Endothelial cell of umbilical vein (primary cell): ENCODE measurements around the gene ARHGAP29. TPM values are rescaled to one million over a fixed set of nuclear protein-coding genes. Genes with fewer than 3 reads are reported as not detected.

Source experiments
- BruUV-seq: library from RNA; stranded (reverse); fragments of 400-500 nt; replicated peaks from 2 replicates; lab custom pipeline; 2021; lab: Mats Ljungman, UMichigan
- CTCF ChIA-PET: fragments of 300-600, 350-600 bp; sonication (Branson Sonifier 250); formaldehyde crosslinking; loops from one replicate; lab custom pipeline; 2021; ENCODE audit warnings: antibody characterized with exemption, inconsistent platforms; lab: Charles Lee
- POLR2A ChIA-PET: fragments of 300-600, 350-600 bp; sonication (Branson Sonifier 250); formaldehyde crosslinking; loops from one replicate; lab custom pipeline; 2021; ENCODE audit warnings: antibody characterized with exemption, inconsistent platforms; lab: Charles Lee
- DNase-seq: peaks from one replicate; pipeline ENCODE4 v3.0.0-alpha.2; 2011; ENCODE audit warnings: low read depth, low spot score
- FAIRE-seq: peaks from 2 replicates; lab custom pipeline; 2011; peaks lifted over from hg19 to GRCh38; lab: Jason Lieb, UNC
- H2AFZ ChIP-seq: 2 replicates; pipeline ENCODE4 v1.6.0; 2012; ENCODE audit warnings: low read depth, low read length, control low read depth, inconsistent platforms
- H3K27ac ChIP-seq: 2 replicates; pipeline ENCODE4 v1.5.1; 2011; ENCODE audit warnings: low read depth, mild to moderate bottlenecking, control low read depth, low read length, moderate library complexity; ENCODE audit not compliant: insufficient read depth
- H3K27me3 ChIP-seq, 2 experiments: 2 replicates each; pipeline versions ENCODE4 v1.6.0 to v1.6.1; 2011; ENCODE audit warnings: low read length in 2 of 2, mixed read lengths in 1 of 2; ENCODE audit not compliant: control insufficient read depth in 2 of 2, insufficient read depth in 2 of 2
- H3K36me3 ChIP-seq, 2 experiments: 2 replicates in 1 of 2; 3 replicates in 1 of 2; pipeline ENCODE4 v1.5.1; 2011; ENCODE audit warnings: low read length in 2 of 2, mild to moderate bottlenecking in 1 of 2, moderate library complexity in 1 of 2; ENCODE audit not compliant: control insufficient read depth in 2 of 2, insufficient read depth in 2 of 2; ENCODE audit errors: extremely low read depth in 1 of 2
- H3K4me1 ChIP-seq: 3 replicates; pipeline ENCODE4 v1.5.1; 2011; ENCODE audit warnings: mild to moderate bottlenecking, low read length; ENCODE audit not compliant: control insufficient read depth, insufficient read depth; ENCODE audit errors: extremely low read depth
- H3K4me2 ChIP-seq: 2 replicates; pipeline ENCODE4 v1.6.1; 2011; ENCODE audit warnings: low read length, control low read depth, mixed read lengths; ENCODE audit not compliant: insufficient read depth
- H3K4me3 ChIP-seq, 3 experiments: fragments of 200-600 bp in 1 of 3; sonication (generic), shearing (Covaris generic) in 1 of 3; replicated peaks in 1 of 3; 2 replicates each; pipeline ENCODE4 v1.5.1; 2011 to 2016; ENCODE audit warnings: control low read depth in 3 of 3, low read length in 3 of 3, mild to moderate bottlenecking in 2 of 3, inconsistent platforms in 1 of 3, low read depth in 1 of 3, moderate library complexity in 1 of 3; ENCODE audit not compliant: insufficient read depth in 1 of 3
- H3K79me2 ChIP-seq: 2 replicates; pipeline ENCODE4 v1.6.0; 2012; ENCODE audit warnings: low read length, inconsistent platforms; ENCODE audit not compliant: control insufficient read depth, insufficient read depth
- H3K9ac ChIP-seq: replicated peaks from 2 replicates; pipeline ENCODE3; 2011; ENCODE audit warnings: low read length, control low read depth; ENCODE audit not compliant: insufficient read depth; ENCODE audit errors: extremely low read depth
- H3K9me1 ChIP-seq: replicated peaks from 3 replicates; pipeline ENCODE4 v1.6.0; 2011; ENCODE audit warnings: mild to moderate bottlenecking, low read length; ENCODE audit not compliant: control insufficient read depth, insufficient read depth; ENCODE audit errors: extremely low read depth
- H3K9me3 ChIP-seq: replicated peaks from 2 replicates; pipeline ENCODE4 v1.5.1; 2012; ENCODE audit warnings: low read length, inconsistent platforms; ENCODE audit not compliant: control insufficient read depth, insufficient read depth
- H4K20me1 ChIP-seq: replicated peaks from 2 replicates; pipeline ENCODE3; 2011; ENCODE audit warnings: mild to moderate bottlenecking, low read length; ENCODE audit not compliant: control insufficient read depth, insufficient read depth; ENCODE audit errors: extremely low read depth
- CTCF ChIP-seq, 2 donors: IDR thresholded peaks; 1 replicate in 1 of 2; 2 replicates in 1 of 2; pipeline ENCODE4 v1.5.1; 2011; ENCODE audit warnings: low read length in 2 of 2, mild to moderate bottlenecking in 2 of 2, moderate library complexity in 2 of 2, control low read depth in 1 of 2, inconsistent platforms in 1 of 2, low read depth in 1 of 2; ENCODE audit not compliant: insufficient read depth in 1 of 2; ENCODE audit errors: extremely low read depth in 1 of 2
- EZH2 ChIP-seq: IDR thresholded peaks from 2 replicates; pipeline ENCODE4 v1.6.1; 2012; ENCODE audit warnings: borderline replicate concordance, low read depth, mild to moderate bottlenecking, moderate library complexity, low read length, inconsistent platforms; ENCODE audit not compliant: severe bottlenecking
- FOS ChIP-seq: IDR thresholded peaks from 2 replicates; pipeline ENCODE4 v1.6.1; 2011; ENCODE audit warnings: mild to moderate bottlenecking, low read length, moderate library complexity, borderline replicate concordance; ENCODE audit not compliant: insufficient read depth
- GATA2 ChIP-seq: IDR thresholded peaks from 2 replicates; pipeline ENCODE4 v1.7.0; 2011; ENCODE audit warnings: low read depth, mild to moderate bottlenecking, moderate library complexity, mixed read lengths, low read length; ENCODE audit not compliant: insufficient read length, insufficient read depth
- JUN ChIP-seq: IDR thresholded peaks from 2 replicates; pipeline ENCODE4 v1.6.1; 2011; ENCODE audit warnings: borderline replicate concordance, low read depth; ENCODE audit not compliant: insufficient read length, insufficient read depth
- MAX ChIP-seq: IDR thresholded peaks from 2 replicates; pipeline ENCODE4 v1.6.1; 2011; ENCODE audit not compliant: insufficient read depth, insufficient read length
- MYC ChIP-seq: IDR thresholded peaks from one replicate; pipeline ENCODE4 v1.6.1; 2011; ENCODE audit warnings: mild to moderate bottlenecking, low read depth, low read length
- POLR2A ChIP-seq: IDR thresholded peaks from 2 replicates; pipeline ENCODE4 v1.6.1; 2012; ENCODE audit warnings: low read depth, mild to moderate bottlenecking, control low read depth, low read length
- POLR2AphosphoS5 ChIP-seq: IDR thresholded peaks from 2 replicates; pipeline ENCODE4 v1.6.1; 2012; ENCODE audit warnings: low read depth, mild to moderate bottlenecking, control low read depth, low read length, moderate library complexity; ENCODE audit not compliant: insufficient read depth
- dilution Hi-C: fragments of 300-500 bp; cut with MboI; formaldehyde crosslinking; loops from one replicate; pipeline ENCODE4 v1.15.0; 2019; ENCODE audit warnings: low sequenced_read_pairs; ENCODE audit not compliant: extremely low pct_ligation_motif_present
- intact Hi-C: fragments of 100-400 bp; cut with micrococcal nuclease; formaldehyde crosslinking; loops from one replicate; pipeline ENCODE4 v1.10.0; 2022
- polyA plus RNA-seq, 4 experiments: library from polyadenylated mRNA; depleted of rRNA in 3 of 4; stranded (reverse) in 3 of 4; unstranded in 1 of 4; fragments of >200 nt; gene quantifications; 2 replicates each; pipeline versions ENCODE4 v1.2.1 to v1.2.3, GENCODE V29; 2011 to 2012; ENCODE audit warnings: missing spikeins in 1 of 4
- total RNA-seq: library from RNA; stranded (reverse); gene quantifications from 2 replicates; pipeline ENCODE4 v1.2.3, GENCODE V29; 2021

Gene ARHGAP29
- total and polyA plus RNA-seq, 2 donors (not counting 3 experiments of a cell fraction or from before 2014, with no cell fraction given) = 56.3 to 199 TPM

GRCh38 chr1:94209982-94210381 is 27.4 kb downstream of the ARHGAP29 start:
- Histone ChIP-seq H3K27me3 (no peaks in the 10 kb centered on the region), H4K20me1 (no peaks in the 10 kb centered on the region), H3K36me3 (peaks cover 9 to 11% of the 10 kb centered on the region in 2 experiments), H3K4me3 (no peak overlapping the region), H3K9me1 (no peaks in the 10 kb centered on the region), H3K27ac (no peak overlapping the region), H3K4me2 (no peak overlapping the region), H3K9ac (no peak overlapping the region), H3K4me1 (peaks cover 32% of the 10 kb centered on the region), H3K79me2 (peaks cover 82% of the 10 kb centered on the region), H3K9me3 (no peaks in the 10 kb centered on the region), H2AFZ (no peak overlapping the region)
- POLR2A ChIA-PET = no interaction called here
- FAIRE-seq (no peak), DNase-seq (no peak)
- no TSS peak for BruUV-seq
- intact Hi-C loops (no loop called here), dilution Hi-C loops (no loop called here)
- CTCF ChIA-PET = interaction anchor here (0.7 to 2.7 kb wide), 7 partner anchors 9 to 184 kb away, joined by 3 to 17 read pairs (median 4); no protein-coding TSS in a partner anchor
- TF ChIP-seq POLR2AphosphoS5 (peak; percentile 2), JUN (no peak)

DNA sequence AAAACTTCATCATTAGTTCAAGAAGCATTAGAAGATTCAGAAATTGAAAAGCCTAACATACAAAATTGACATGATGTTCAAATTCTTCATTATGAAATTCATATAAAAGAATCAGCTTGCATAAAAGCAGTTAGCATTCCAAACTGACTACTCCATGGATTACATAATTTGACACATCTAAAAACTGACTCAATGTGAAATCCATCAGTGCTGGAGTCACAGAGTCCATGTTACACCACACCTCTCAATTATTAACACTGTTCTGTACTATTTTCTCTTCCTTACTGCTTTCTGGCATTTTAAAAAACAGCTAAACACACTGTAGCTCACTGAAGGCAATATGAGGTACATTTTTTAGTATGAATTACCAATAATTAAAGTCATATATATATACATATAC is 28.0 kb downstream of the ARHGAP29 start:
- no peak overlapping the region for H3K9ac ChIP-seq
- no peaks in the 10 kb centered on the region for H3K9me3 ChIP-seq
- peaks cover 82% of the 10 kb centered on the region for H3K79me2 ChIP-seq
- no peak overlapping the region for H3K27ac ChIP-seq
- H3K4me1 ChIP-seq = peaks cover 38% of the 10 kb centered on the region
- ChIA-PET POLR2A (no interaction called here), CTCF (interaction anchor here (0.7 to 2.7 kb wide), 11 partner anchors 9 to 184 kb away, joined by 3 to 17 read pairs (median 4); no protein-coding TSS in a partner anchor)
- TF ChIP-seq CTCF (IDR thresholded peaks at IDR 0.05; ENCODE audit: extremely low read depth in 1 of 2, insufficient read depth in 1 of 2, low read depth in 1 of 2, low read length in 2 of 2) = no peak
- no peak for TF ChIP-seq GATA2
- no peak for TF ChIP-seq EZH2
- TF ChIP-seq JUN = no peak
- TF ChIP-seq FOS = no peak
- TF ChIP-seq MYC = no peak
- TF ChIP-seq POLR2AphosphoS5 = no peak
- no peak for TF ChIP-seq POLR2A
- no peak for TF ChIP-seq MAX
- H4K20me1 ChIP-seq = no peaks in the 10 kb centered on the region
- intact Hi-C loops = no loop called here
- no TSS peak for BruUV-seq
- FAIRE-seq (no peak), DNase-seq (no peak)
- no peak overlapping the region for H3K4me2 ChIP-seq
- no peak overlapping the region for H3K4me3 ChIP-seq
- H3K9me1 ChIP-seq = no peaks in the 10 kb centered on the region
- H3K27me3 ChIP-seq = no peaks in the 10 kb centered on the region
- dilution Hi-C loops = no loop called here
- peaks cover 9 to 14% of the 10 kb centered on the region in 2 experiments for H3K36me3 ChIP-seq
- no peak overlapping the region for H2AFZ ChIP-seq
